Measurements from ENCODE around the gene SPOPL. TPM values are rescaled to one million over a fixed set of nuclear protein-coding genes. Genes with fewer than 3 reads are reported as not detected.

Gene SPOPL
- polyA plus RNA-seq, 2 of the 4 experiments (the other 2 are of a cell fraction), result 7.2 to 16.9 TPM

GRCh38 chr2:138468617-138469016 lies 33.0 kb upstream of the SPOPL start:
- H3K4me2 ChIP-seq, result no peak overlapping the region
- ATAC-seq (no peak), FAIRE-seq (no peak), DNase-seq (ENCODE audit: low read depth in 1 of 2, low spot score in 1 of 2) (no peak)
- CTCF ChIA-PET, result interaction anchor here (0.8 kb wide), 1 partner anchor 10 kb away, joined by 3 read pairs; no protein-coding TSS in a partner anchor
- H3K9me3 ChIP-seq, result no peaks in the 10 kb centered on the region
- POLR2A ChIA-PET, result no interaction called here
- H3K4me3 ChIP-seq, result no peak overlapping the region
- no peaks in the 10 kb centered on the region for H3K4me1 ChIP-seq
- H3K27ac ChIP-seq, result no peak overlapping the region
- TF ChIP-seq POLR2AphosphoS2 (conservative IDR thresholded peaks at IDR 0.05; ENCODE audit: low read length), result no peak
- no peak for TF ChIP-seq BCL3 (IDR thresholded peaks at IDR 0.05)
- no peak for TF ChIP-seq EHMT2 (IDR thresholded peaks at IDR 0.05; ENCODE audit: low read depth)
- TF ChIP-seq ZSCAN20 (CRISPR knock-in tag; IDR thresholded peaks at IDR 0.05), result no peak
- no peak for TF ChIP-seq RNF2 (IDR thresholded peaks at IDR 0.05; ENCODE audit: borderline replicate concordance, low read depth)
- TF ChIP-seq HEYL (CRISPR knock-in tag; IDR thresholded peaks at IDR 0.05), result no peak
- TF ChIP-seq USF2 (IDR thresholded peaks at IDR 0.05), result no peak
- no peak for TF ChIP-seq ZFP36 (IDR thresholded peaks at IDR 0.05; ENCODE audit: borderline replicate concordance, partially characterized antibody)
- TF ChIP-seq KDM5A (IDR thresholded peaks at IDR 0.05), result no peak
- no peak for TF ChIP-seq RAD21 (conservative IDR thresholded peaks at IDR 0.05 in 1 of 2, IDR thresholded peaks at IDR 0.05 in 1 of 2)
- 0% methylated on average over 1 of the region's 1 CpG for WGBS (ENCODE audit: missing lambda C conversion rate)

GRCh38 chr2:138469411-138469810 lies 32.2 kb upstream of the SPOPL start:
- WGBS (ENCODE audit: missing lambda C conversion rate), result 86% methylated on average over 1 of the region's 1 CpG
- ChIA-PET CTCF (no interaction called here), POLR2A (no interaction called here)
- FAIRE-seq (no peak), ATAC-seq (no peak), DNase-seq (ENCODE audit: low read depth in 1 of 2, low spot score in 1 of 2) (no peak)
- Histone ChIP-seq H3K27ac (no peak overlapping the region), H3K4me1 (no peaks in the 10 kb centered on the region), H3K4me2 (no peak overlapping the region), H3K9me3 (no peaks in the 10 kb centered on the region), H3K4me3 (no peak overlapping the region)
- TF ChIP-seq PBX3 (IDR thresholded peaks at IDR 0.05) (no peak), USF2 (IDR thresholded peaks at IDR 0.05) (no peak), HMGXB4 (CRISPR knock-in tag; IDR thresholded peaks at IDR 0.05; ENCODE audit: borderline replicate concordance) (no peak), E2F6 (IDR thresholded peaks at IDR 0.05; ENCODE audit: borderline replicate concordance, low read depth) (no peak), MAZ (IDR thresholded peaks at IDR 0.05; ENCODE audit: borderline replicate concordance, low read depth, low read length) (no peak), RNF2 (IDR thresholded peaks at IDR 0.05; ENCODE audit: borderline replicate concordance, low read depth) (no peak)

GRCh38 chr2:138470941-138471340 lies 30.6 kb upstream of the SPOPL start:
- Histone ChIP-seq H3K27ac (no peak overlapping the region), H3K4me2 (no peak overlapping the region), H3K9me3 (no peaks in the 10 kb centered on the region), H3K4me1 (no peaks in the 10 kb centered on the region), H3K4me3 (no peak overlapping the region)
- TF ChIP-seq CTCF (IDR thresholded peaks at IDR 0.05), result no peak
- TF ChIP-seq JUNB (IDR thresholded peaks at IDR 0.05), result no peak
- TF ChIP-seq CBX8 (IDR thresholded peaks at IDR 0.05), result no peak
- no peak for TF ChIP-seq PBX3 (IDR thresholded peaks at IDR 0.05)
- no peak for TF ChIP-seq ZFP36 (IDR thresholded peaks at IDR 0.05; ENCODE audit: borderline replicate concordance, partially characterized antibody)
- no peak for ATAC-seq
- CTCF ChIA-PET, result no interaction called here
- DNase-seq (ENCODE audit: low read depth in 1 of 2, low spot score in 1 of 2), result no peak
- POLR2A ChIA-PET, result no interaction called here
- 77% methylated on average over 5 of the region's 5 CpGs for WGBS (ENCODE audit: missing lambda C conversion rate)
- FAIRE-seq, result no peak
